HG03159 (cell line): ENCODE results near the gene COL27A1.

Source experiments
- ATAC-seq: cut with Tn5 transposase; IDR thresholded peaks from one replicate; pipeline ENCODE4 v1.9.1; 2021; ENCODE audit warnings: mild to moderate bottlenecking, moderate library complexity; ENCODE audit not compliant: unreplicated experiment

Gene COL27A1

GRCh38 chr9:114281473-114282103 is 126.3 kb downstream of the COL27A1 start:
- ATAC-seq, result no peak

DNA sequence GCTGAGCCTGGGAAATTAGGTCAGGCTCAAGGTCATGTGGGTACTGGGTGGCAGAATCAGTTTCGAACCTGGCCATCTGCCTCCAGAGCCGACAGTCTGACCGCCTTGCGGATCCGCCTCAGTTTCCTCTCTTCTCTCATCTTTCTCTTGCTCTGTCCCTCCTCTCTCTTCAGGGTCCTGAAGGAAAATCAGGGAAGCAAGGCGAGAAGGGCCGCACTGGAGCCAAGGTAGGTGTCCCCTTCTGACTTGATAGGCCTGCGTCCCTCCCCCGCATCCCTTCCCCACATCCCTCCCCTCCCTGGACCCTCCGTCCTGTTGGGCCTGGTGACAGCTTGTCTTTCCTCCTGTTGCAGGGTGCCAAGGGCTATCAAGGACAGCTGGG is 126.8 kb downstream of the COL27A1 start:
- ATAC-seq, result no peak

- ATAC-seq, result no peak
Measured at GRCh38 chr9:114282507-114282906, 127.2 kb downstream of the COL27A1 start.

- ATAC-seq, result no peak
Measured at GRCh38 chr9:114282926-114283325, 127.6 kb downstream of the COL27A1 start.

DNA sequence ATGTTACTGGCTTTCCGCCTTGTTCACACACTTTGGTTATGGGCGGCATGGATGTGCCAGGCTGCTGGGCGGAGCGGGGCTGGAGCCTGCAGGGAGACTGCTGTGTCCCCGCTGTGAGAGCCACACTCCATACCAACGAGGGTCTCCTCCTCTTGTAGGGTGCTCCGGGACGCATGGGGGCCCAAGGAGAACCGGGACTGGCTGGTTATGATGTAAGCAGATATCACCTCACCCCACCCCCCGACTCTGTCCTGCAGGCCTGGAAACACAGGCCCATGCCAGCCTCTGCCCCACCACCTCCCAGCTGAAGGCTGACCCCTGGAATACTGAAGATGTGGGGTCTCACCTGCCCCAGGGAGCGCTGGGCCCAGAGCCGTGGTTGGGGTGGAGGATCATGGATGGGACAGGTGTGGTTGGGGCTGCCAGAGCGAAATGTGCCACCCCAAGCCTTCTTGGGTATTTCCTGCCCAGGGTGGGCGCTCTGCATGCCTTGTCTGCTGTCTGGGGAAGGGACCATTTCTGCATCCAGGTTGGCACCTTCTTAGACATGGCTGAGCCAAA is 128.3 kb downstream of the COL27A1 start:
- no peak for ATAC-seq

GRCh38 chr9:114284316-114285060 is 129.2 kb downstream of the COL27A1 start:
- no peak for ATAC-seq

- ATAC-seq, result no peak
Measured at GRCh38 chr9:114285166-114285867, 130.0 kb downstream of the COL27A1 start.

- ATAC-seq, result no peak
Measured at GRCh38 chr9:114286146-114286679, 130.9 kb downstream of the COL27A1 start.

DNA sequence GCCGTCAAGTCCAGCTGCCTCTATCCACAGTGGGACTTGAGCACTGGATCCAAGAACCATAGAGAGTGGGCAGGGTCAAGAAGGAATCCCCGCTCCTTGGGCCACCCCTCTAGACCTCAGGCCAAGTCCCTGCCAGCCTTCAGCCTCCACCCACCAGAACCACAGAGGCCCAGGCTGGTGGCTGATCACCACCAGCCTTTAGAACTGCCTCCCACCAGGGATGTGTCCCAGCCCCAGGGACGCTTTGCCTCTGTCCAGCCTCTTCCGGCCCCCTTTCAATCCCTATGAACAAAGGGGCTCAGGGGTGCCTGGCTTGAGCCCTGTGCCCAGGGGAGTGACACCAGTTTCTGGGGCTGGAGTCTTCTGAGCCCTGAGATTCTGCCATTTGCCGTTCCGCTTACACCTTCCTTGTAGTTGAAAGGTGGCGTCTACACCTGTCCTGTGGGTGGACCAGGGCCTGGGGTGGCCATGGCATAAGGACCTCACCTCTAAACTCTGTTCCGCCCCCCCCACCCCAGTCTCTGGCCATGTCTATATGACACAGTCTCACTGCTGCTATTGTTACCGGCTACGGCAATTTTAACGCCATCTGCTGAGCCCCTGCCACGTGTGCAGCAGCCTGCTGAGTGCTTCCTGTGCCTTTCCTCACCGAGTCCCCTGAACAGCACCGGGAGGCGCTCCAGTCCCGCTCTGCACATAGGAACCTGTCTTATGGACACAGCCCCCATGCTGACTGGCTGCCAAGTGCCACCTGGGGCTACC is 131.8 kb downstream of the COL27A1 start:
- no peak for ATAC-seq

GRCh38 chr9:114287763-114288192 is 132.4 kb downstream of the COL27A1 start:
- ATAC-seq, result no peak

DNA sequence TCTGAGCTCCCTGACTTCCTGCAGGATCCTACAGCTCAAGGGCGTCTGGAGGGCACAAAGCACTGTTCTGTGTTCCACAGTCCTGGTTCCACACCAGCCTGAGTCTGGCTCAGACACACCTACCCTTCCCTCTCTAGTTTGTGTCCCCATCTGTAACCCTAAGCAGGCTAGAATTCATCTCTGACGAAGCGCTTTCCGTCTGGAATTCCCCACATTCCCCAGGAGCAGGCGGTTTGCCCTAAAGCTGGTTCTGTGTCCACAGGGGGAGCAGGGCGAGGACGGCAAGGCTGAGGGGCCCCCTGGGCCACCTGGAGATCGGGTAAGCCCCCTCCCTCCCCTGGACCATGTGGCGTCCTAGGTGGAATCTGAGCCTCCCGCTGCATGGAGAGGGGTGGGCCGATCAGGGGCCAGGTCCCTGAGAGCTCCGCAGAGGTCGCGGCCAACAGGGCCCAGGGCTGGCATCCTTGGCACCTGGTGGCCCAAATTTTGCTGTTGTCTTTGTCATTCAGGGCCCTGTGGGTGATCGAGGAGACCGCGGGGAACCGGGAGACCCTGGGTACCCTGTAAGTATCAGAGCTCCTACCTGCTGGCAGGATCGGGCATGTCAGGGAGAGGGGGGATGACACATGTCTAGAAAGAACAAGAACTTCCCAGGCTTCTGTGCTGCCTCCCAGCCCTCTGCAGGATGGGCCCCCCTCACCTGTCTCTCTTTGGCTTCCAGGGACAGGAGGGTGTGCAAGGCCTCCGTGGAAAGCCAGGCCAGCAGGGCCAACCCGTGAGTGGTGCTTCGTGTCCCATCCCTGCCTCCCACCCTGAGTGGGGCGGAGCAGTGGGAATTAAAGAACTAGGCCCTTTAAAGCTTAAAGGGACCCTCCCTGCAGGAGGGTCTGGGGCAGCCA is 133.1 kb downstream of the COL27A1 start:
- no peak for ATAC-seq

GRCh38 chr9:114289106-114289505 is 133.8 kb downstream of the COL27A1 start:
- no peak for ATAC-seq

- no peak for ATAC-seq
Measured at GRCh38 chr9:114289571-114290481, 134.5 kb downstream of the COL27A1 start.

DNA sequence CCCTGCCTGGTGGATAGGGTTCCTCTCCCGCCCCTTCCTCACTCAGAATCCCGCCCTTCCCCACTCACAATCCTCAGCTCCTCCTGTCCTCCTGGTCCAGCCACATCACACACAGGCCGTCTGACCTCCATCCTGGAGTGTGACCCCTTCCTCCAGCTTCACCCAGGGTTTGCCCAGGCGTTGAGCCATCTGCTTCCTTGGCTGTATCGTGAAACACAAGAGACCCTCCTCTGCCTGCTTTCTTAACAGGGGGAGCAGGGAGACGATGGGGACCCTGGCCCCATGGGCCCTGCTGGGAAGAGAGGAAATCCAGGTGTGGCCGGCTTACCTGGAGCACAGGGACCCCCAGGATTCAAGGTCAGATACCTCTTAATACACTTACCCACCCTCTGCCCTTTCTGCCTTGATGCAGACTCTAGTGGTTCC is 135.2 kb downstream of the COL27A1 start:
- no peak for ATAC-seq

- no peak for ATAC-seq
Measured at GRCh38 chr9:114291064-114291474, 135.7 kb downstream of the COL27A1 start.

- ATAC-seq, result no peak
Measured at GRCh38 chr9:114291886-114292590, 136.7 kb downstream of the COL27A1 start.

- no peak for ATAC-seq
Measured at GRCh38 chr9:114294664-114295063, 139.3 kb downstream of the COL27A1 start.

- ATAC-seq, result no peak
Measured at GRCh38 chr9:114296338-114296737, 141.0 kb downstream of the COL27A1 start.
